CD14-positive monocyte (primary cell): Measurements from ENCODE around the gene SASH1. TPM values are rescaled to one million over a fixed set of nuclear protein-coding genes. Genes with fewer than 3 reads are reported as not detected.
A peak's percentile ranks its signal among the peaks of the same experiment; 100 is the strongest.

ENCODE experiments used
- DNase-seq, 3 donors: peaks; one replicate each; pipeline ENCODE4 v3.0.0-alpha.2; 2011 to 2022
- H2AFZ ChIP-seq: 2 replicates; pipeline ENCODE4 v1.6.0; 2012; ENCODE audit warnings: mild to moderate bottlenecking, low read depth, low read length, inconsistent platforms; ENCODE audit not compliant: insufficient read depth, poor library complexity, severe bottlenecking
- H3K27ac ChIP-seq, 2 donors: 1 replicate in 1 of 2; 2 replicates in 1 of 2; pipeline ENCODE4 v1.5.1; 2012 to 2013; ENCODE audit warnings: low read length in 2 of 2, control low read depth in 1 of 2, inconsistent platforms in 1 of 2, low read depth in 1 of 2, mild to moderate bottlenecking in 1 of 2
- H3K27me3 ChIP-seq, 2 donors: one replicate each; pipeline versions ENCODE4 v1.6.0 to v1.6.1; 2011 to 2013; ENCODE audit warnings: low read length in 2 of 2; ENCODE audit not compliant: control insufficient read depth in 2 of 2, insufficient read depth in 2 of 2
- H3K36me3 ChIP-seq, 2 donors: replicated peaks in 1 of 2; 1 replicate in 1 of 2; 2 replicates in 1 of 2; pipeline versions ENCODE4 v1.5.1 to v1.6.1; 2012 to 2013; ENCODE audit warnings: low read length in 2 of 2, control low read depth in 1 of 2, inconsistent platforms in 1 of 2, mild to moderate bottlenecking in 1 of 2; ENCODE audit not compliant: insufficient read depth in 2 of 2, control insufficient read depth in 1 of 2
- H3K4me1 ChIP-seq, 2 donors: 1 replicate in 1 of 2; 2 replicates in 1 of 2; pipeline versions ENCODE4 v1.5.1 to v1.6.1; 2012 to 2013; ENCODE audit warnings: low read length in 2 of 2, control low read depth in 1 of 2, inconsistent platforms in 1 of 2, mild to moderate bottlenecking in 1 of 2, moderate library complexity in 1 of 2; ENCODE audit not compliant: insufficient read depth in 2 of 2, control insufficient read depth in 1 of 2
- H3K4me2 ChIP-seq: replicated peaks from 2 replicates; pipeline ENCODE3; 2012; ENCODE audit warnings: low read length, moderate library complexity, mild to moderate bottlenecking; ENCODE audit not compliant: poor library complexity, severe bottlenecking; ENCODE audit errors: extremely low read depth
- H3K4me3 ChIP-seq, 3 experiments: fragments of 200-600 bp in 1 of 3; sonication (generic) in 1 of 3; replicated peaks in 1 of 3; 1 replicate in 2 of 3; 2 replicates in 1 of 3; pipeline ENCODE4 v1.5.1; 2011 to 2013; ENCODE audit warnings: low read length in 3 of 3, mild to moderate bottlenecking in 3 of 3, control low read depth in 2 of 3, low read depth in 2 of 3, inconsistent platforms in 1 of 3, moderate library complexity in 1 of 3
- H3K79me2 ChIP-seq: 2 replicates; pipeline ENCODE4 v1.6.0; 2012; ENCODE audit warnings: mild to moderate bottlenecking, control low read depth, inconsistent platforms, low read length, moderate library complexity; ENCODE audit not compliant: insufficient read depth
- H3K9ac ChIP-seq: 2 replicates; pipeline ENCODE4 v1.6.0; 2017; ENCODE audit warnings: low read length, mild to moderate bottlenecking; ENCODE audit not compliant: insufficient read depth, poor library complexity, severe bottlenecking
- H3K9me3 ChIP-seq, 2 donors: replicated peaks in 1 of 2; 1 replicate in 1 of 2; 2 replicates in 1 of 2; pipeline versions ENCODE4 v1.5.1 to v1.6.1; 2012 to 2013; ENCODE audit warnings: low read length in 2 of 2, control low read depth in 1 of 2; ENCODE audit not compliant: control insufficient read depth in 1 of 2, insufficient read depth in 1 of 2
- H4K20me1 ChIP-seq: 2 replicates; pipeline ENCODE4 v1.6.0; 2012; ENCODE audit warnings: mild to moderate bottlenecking, low read length, control low read depth, moderate library complexity; ENCODE audit not compliant: insufficient read depth
- H3K27ac Mint-ChIP-seq, 7 donors: one replicate each; pipeline ENCODE4 v1.8.0; 2020; ENCODE audit warnings: mild to moderate bottlenecking in 7 of 7, mixed read lengths in 7 of 7, moderate library complexity in 6 of 7, inconsistent platforms in 2 of 7
- H3K27me3 Mint-ChIP-seq, 3 donors: one replicate each; pipeline ENCODE4 v1.8.0; 2021 to 2022; ENCODE audit warnings: low read depth in 3 of 3, mild to moderate bottlenecking in 3 of 3, mixed read lengths in 3 of 3, moderate library complexity in 3 of 3, inconsistent platforms in 1 of 3
- H3K36me3 Mint-ChIP-seq, 2 donors: one replicate each; pipeline ENCODE4 v1.8.0; 2020; ENCODE audit warnings: mixed read lengths in 2 of 2, inconsistent platforms in 1 of 2, mild to moderate bottlenecking in 1 of 2
- H3K4me1 Mint-ChIP-seq: one replicate; pipeline ENCODE4 v1.8.0; 2020; ENCODE audit warnings: mild to moderate bottlenecking, mixed read lengths
- H3K4me3 Mint-ChIP-seq, 2 donors: one replicate each; pipeline ENCODE4 v1.8.0; 2020; ENCODE audit warnings: mild to moderate bottlenecking in 2 of 2, mixed read lengths in 2 of 2, moderate library complexity in 1 of 2
- H3K9me3 Mint-ChIP-seq, 7 donors: one replicate each; pipeline ENCODE4 v1.8.0; 2020 to 2022; ENCODE audit warnings: mixed read lengths in 7 of 7, mild to moderate bottlenecking in 6 of 7, moderate library complexity in 6 of 7, inconsistent platforms in 2 of 7
- CTCF ChIP-seq: fragments of 200-600 bp; IDR thresholded peaks from one replicate; pipeline ENCODE4 v1.8.0; 2022; ENCODE audit warnings: antibody characterized with exemption, mild to moderate bottlenecking
- WGBS: methylation state at CpG from one replicate; pipeline ENCODE4 v1.1.5; 2013; ENCODE audit warnings: missing lambda C conversion rate; ENCODE audit not compliant: insufficient coverage; 5-methylcytosine and 5-hydroxymethylcytosine counted together
- intact Hi-C, 2 donors: fragments of 100-400 bp; cut with micrococcal nuclease; formaldehyde crosslinking; loops; one replicate each; pipeline versions ENCODE4 v1.15.0 to v1.15.1; 2023
- polyA plus RNA-seq, 3 donors: library from polyadenylated mRNA; depleted of rRNA in 1 of 3; unstranded in 2 of 3; stranded (reverse) in 1 of 3; fragments of 300-500 nt in 2 of 3; fragments of >200 nt in 1 of 3; fragmentation: Illumina TruSeq in 2 of 3; gene quantifications; 1 replicate in 2 of 3; 2 replicates in 1 of 3; pipeline ENCODE4 v1.2.3, GENCODE V29; 2012 to 2021

The SASH1 gene
- polyA plus RNA-seq, 3 donors: 0.90 to 5.1 (median 4.7) TPM

- H3K27me3 Mint-ChIP-seq: peaks cover 0 to 8% (median 3%) of the 10 kb centered on the region in 3 donors
- Histone ChIP-seq H3K79me2 (no peaks in the 10 kb centered on the region), H3K27ac (no peak overlapping the region), H3K36me3 (no peaks in the 10 kb centered on the region), H2AFZ (no peak overlapping the region), H3K9me3 (peaks cover 0 to under 1% of the 10 kb centered on the region in 2 donors), H3K9ac (no peak overlapping the region), H3K4me2 (no peak overlapping the region), H4K20me1 (no peaks in the 10 kb centered on the region), H3K27me3 (no peaks in the 10 kb centered on the region), H3K4me3 (no peak overlapping the region), H3K4me1 (no peaks in the 10 kb centered on the region)
- H3K4me1 Mint-ChIP-seq: no peaks in the 10 kb centered on the region
- H3K36me3 Mint-ChIP-seq: peaks cover 5 to 13% of the 10 kb centered on the region in 2 donors
- no peak for DNase-seq
- intact Hi-C loops: no loop called here
- H3K4me3 Mint-ChIP-seq: no peak overlapping the region
- peaks cover 0 to 3% (median 0%) of the 10 kb centered on the region in 7 donors for H3K9me3 Mint-ChIP-seq
- no peak for TF ChIP-seq CTCF
- WGBS: 79% methylated on average over 6 of the region's 8 CpGs
- no peak overlapping the region for H3K27ac Mint-ChIP-seq
Observed at GRCh38 chr6:148524976-148525375, 182.3 kb downstream of the SASH1 start.

GRCh38 chr6:148525453-148525852 lies 182.8 kb downstream of the SASH1 start:
- no peaks in the 10 kb centered on the region for H4K20me1 ChIP-seq
- no peaks in the 10 kb centered on the region for H3K79me2 ChIP-seq
- H3K4me2 ChIP-seq: no peak overlapping the region
- 76% methylated on average over 2 of the region's 4 CpGs for WGBS
- H3K4me1 ChIP-seq: no peaks in the 10 kb centered on the region
- Mint-ChIP-seq H3K27ac (peak overlapping the region in 1 of 7 donors; percentile 50), H3K36me3 (peaks cover 3 to 11% of the 10 kb centered on the region in 2 donors), H3K27me3 (peaks cover 0 to 7% (median 3%) of the 10 kb centered on the region in 3 donors), H3K9me3 (peaks cover 0 to 1% (median 0%) of the 10 kb centered on the region in 7 donors), H3K4me3 (no peak overlapping the region), H3K4me1 (peaks cover 3% of the 10 kb centered on the region)
- H3K36me3 ChIP-seq: no peaks in the 10 kb centered on the region
- TF ChIP-seq CTCF: no peak
- H3K27me3 ChIP-seq: no peaks in the 10 kb centered on the region
- H2AFZ ChIP-seq: no peak overlapping the region
- no peak overlapping the region for H3K9ac ChIP-seq
- no peak for DNase-seq
- no peak overlapping the region for H3K4me3 ChIP-seq
- no peak overlapping the region for H3K27ac ChIP-seq
- no peaks in the 10 kb centered on the region for H3K9me3 ChIP-seq
- intact Hi-C loops: no loop called here
